ENCODE measurements around the gene KRTAP10-10. TPM values are rescaled to one million over a fixed set of nuclear protein-coding genes. Genes with fewer than 3 reads are reported as not detected.
"Not testable (repeated sequence)": the region's sequence is repeated elsewhere in the genome, so short reads cannot be mapped to it uniquely, and the experiment has no call there.

The KRTAP10-10 gene
- total RNA-seq, result not detected

GRCh38 chr21:44637018-44637850 lies at the start of gene KRTAP10-10:
KRTAP10-10 (plus strand) TSS chr21:44637356; CDS start chr21:44637418, 62 bp downstream.
- TF ChIP-seq POLR2AphosphoS5 (IDR thresholded peaks at IDR 0.05), result no peak
- no peak for TF ChIP-seq CTCF (IDR thresholded peaks at IDR 0.05)
- TF ChIP-seq EP300 (IDR thresholded peaks at IDR 0.05), result no peak
- Histone ChIP-seq H3K36me3 (no peaks in the 10 kb centered on the region), H3K4me3 (no peak within 1 kb of the TSS), H3K27ac (no peak within 1 kb of the TSS), H3K27me3 (peaks cover 52% of the 10 kb centered on the region), H3K4me1 (no peaks in the 10 kb centered on the region), H3K9me3 (peaks cover 0 to 30% (median 0%) of the 10 kb centered on the region in 3 donors)
- 40% methylated on average over 2 of the region's 21 CpGs; no CpG with 5 or more reads in 1 of the 2 donors for WGBS, 2 donors (ENCODE audit: low coverage in 1 of 2)
- ATAC-seq, result no peak

- peaks cover 62% of the 10 kb centered on the region for H3K27me3 ChIP-seq
- H3K4me1 ChIP-seq, result no peaks in the 10 kb centered on the region
Observed at GRCh38 chr21:44589094-44589493, 48.1 kb upstream of the KRTAP10-10 start.

GRCh38 chr21:44589586-44590305 lies 47.4 kb upstream of the KRTAP10-10 start:
- WGBS, 2 donors (ENCODE audit: low coverage in 1 of 2), result 84 to 92% methylated on average over 2 to 11 of the region's 24 CpGs
- H3K27me3 ChIP-seq, result peaks cover 62% of the 10 kb centered on the region
- peaks cover 0 to 10% (median 0%) of the 10 kb centered on the region in 3 donors for H3K9me3 ChIP-seq
- H3K27ac ChIP-seq, result no peak overlapping the region
- TF ChIP-seq CTCF (IDR thresholded peaks at IDR 0.05), result no peak
- TF ChIP-seq POLR2A (IDR thresholded peaks at IDR 0.05), result no peak
- no peak for TF ChIP-seq POLR2AphosphoS5 (IDR thresholded peaks at IDR 0.05)
- no peak for TF ChIP-seq EP300 (IDR thresholded peaks at IDR 0.05)
- no peaks in the 10 kb centered on the region for H3K4me1 ChIP-seq
- H3K36me3 ChIP-seq, result no peaks in the 10 kb centered on the region
- no peak for ATAC-seq
- H3K4me3 ChIP-seq, result no peak overlapping the region

More at GRCh38 chr21:44589094-44589493, 48.1 kb upstream of the KRTAP10-10 start:
- Histone ChIP-seq H3K36me3 (no peaks in the 10 kb centered on the region), H3K27ac (no peak overlapping the region), H3K4me3 (no peak overlapping the region), H3K9me3 (peaks cover 0 to 10% (median 0%) of the 10 kb centered on the region in 3 donors)
- 95 to 100% methylated on average over 1 to 2 of the region's 2 CpGs for WGBS, 2 donors (ENCODE audit: low coverage in 1 of 2)
- TF ChIP-seq EP300 (IDR thresholded peaks at IDR 0.05) (no peak), CTCF (IDR thresholded peaks at IDR 0.05) (no peak), POLR2A (IDR thresholded peaks at IDR 0.05) (no peak), POLR2AphosphoS5 (IDR thresholded peaks at IDR 0.05) (no peak)
- no peak for ATAC-seq

GRCh38 chr21:44590311-44590721 lies 46.8 kb upstream of the KRTAP10-10 start:
- 76% methylated on average over 5 of the region's 10 CpGs; no CpG with 5 or more reads in 1 of the 2 donors for WGBS, 2 donors (ENCODE audit: low coverage in 1 of 2)

GRCh38 chr21:44590897-44591800 lies 46.0 kb upstream of the KRTAP10-10 start:
- not testable (repeated sequence) for ATAC-seq, H3K9me3 ChIP-seq, H3K27ac ChIP-seq, H3K4me1 ChIP-seq, H3K4me3 ChIP-seq, H3K36me3 ChIP-seq
- 53 to 60% methylated on average over 2 to 3 of the region's 19 CpGs for WGBS, 2 donors (ENCODE audit: low coverage in 1 of 2)
- peaks cover 61% of the 10 kb centered on the region for H3K27me3 ChIP-seq

More at GRCh38 chr21:44590311-44590721, 46.8 kb upstream of the KRTAP10-10 start:
- Histone ChIP-seq H3K4me1 (no peaks in the 10 kb centered on the region), H3K27me3 (peaks cover 62% of the 10 kb centered on the region), H3K9me3 (peaks cover 0 to 8% (median 0%) of the 10 kb centered on the region in 3 donors), H3K27ac (no peak overlapping the region), H3K4me3 (no peak overlapping the region), H3K36me3 (no peaks in the 10 kb centered on the region)
- no peak for ATAC-seq
- TF ChIP-seq CTCF (IDR thresholded peaks at IDR 0.05) (no peak), EP300 (IDR thresholded peaks at IDR 0.05) (no peak), POLR2AphosphoS5 (IDR thresholded peaks at IDR 0.05) (no peak), POLR2A (IDR thresholded peaks at IDR 0.05) (no peak)

- peaks cover 56% of the 10 kb centered on the region for H3K27me3 ChIP-seq
- H3K27ac ChIP-seq, H3K9me3 ChIP-seq, ATAC-seq, H3K36me3 ChIP-seq, H3K4me3 ChIP-seq, H3K4me1 ChIP-seq: not testable (repeated sequence)
- WGBS, 2 donors (ENCODE audit: low coverage in 1 of 2), result no CpG with 5 or more reads among the region's 4 CpGs
Observed at GRCh38 chr21:44591801-44592130, 45.4 kb upstream of the KRTAP10-10 start.

All from gastroesophageal sphincter (tissue), 4 donors.